ENCODE data around the gene NUP210L. TPM values are rescaled to one million over a fixed set of nuclear protein-coding genes. Genes with fewer than 3 reads are reported as not detected.
"Not testable (repeated sequence)": the region's sequence is repeated elsewhere in the genome, so short reads cannot be mapped to it uniquely, and the experiment has no call there.

The NUP210L gene
- total RNA-seq, 1 experiment from 2014 or later: not detected

DNA sequence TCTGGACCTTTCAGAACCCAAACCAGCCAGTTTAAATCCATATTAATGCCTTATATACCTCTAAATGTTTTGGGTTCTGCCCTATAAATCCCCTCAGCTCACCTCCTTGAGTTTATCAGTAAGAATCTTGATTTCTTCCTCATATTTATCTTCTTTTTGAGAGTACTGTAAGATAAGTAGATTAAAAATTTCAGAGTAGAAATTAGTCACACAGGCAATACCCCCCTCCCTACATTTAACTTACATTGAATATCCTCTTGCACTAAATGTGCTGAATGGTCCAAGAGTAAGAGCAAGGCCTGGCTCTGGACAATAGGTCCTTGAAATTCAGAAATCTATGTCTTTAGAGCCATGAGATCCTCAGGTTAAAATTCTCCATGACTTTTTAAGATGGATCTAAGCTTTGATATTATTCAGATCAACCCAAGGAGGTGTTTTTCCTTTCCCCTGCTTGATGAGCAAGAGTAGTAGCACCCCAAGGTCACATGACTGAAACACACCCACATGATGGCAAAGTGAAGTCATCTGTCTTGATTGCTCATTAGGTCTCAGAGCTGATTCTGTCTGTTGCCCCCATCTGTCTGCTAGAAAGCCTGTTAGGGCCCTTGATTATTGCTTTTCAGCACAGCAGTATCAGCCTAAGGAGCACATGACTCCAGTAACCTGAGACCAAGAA lies 15.8 kb upstream of the NUP210L start:
- no peak for DNase-seq (ENCODE audit: low read depth)

GRCh38 chr1:154167461-154167860 lies 12.6 kb upstream of the NUP210L start:
- DNase-seq (ENCODE audit: low read depth): no peak

DNA sequence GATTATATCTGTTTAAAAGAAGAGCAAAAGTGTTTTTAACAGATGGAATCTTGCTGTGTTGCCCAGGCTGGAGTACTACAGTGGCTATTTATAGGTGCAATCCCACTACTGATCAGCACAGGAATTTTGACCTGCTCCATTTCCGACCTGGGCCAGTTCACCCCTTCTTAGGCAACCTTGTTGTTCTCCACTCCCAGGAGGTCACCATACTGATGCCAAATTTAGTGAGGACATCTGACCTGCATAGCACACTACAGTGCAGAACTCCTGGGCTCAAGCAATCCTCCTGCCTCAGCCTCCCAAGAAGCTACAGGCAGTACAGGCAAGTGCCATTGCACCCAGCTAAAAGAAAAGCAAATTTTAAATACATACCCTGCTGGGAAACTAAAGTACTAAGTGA lies 11.3 kb upstream of the NUP210L start:
- no peak for DNase-seq (ENCODE audit: low read depth)

GRCh38 chr1:154159554-154159953 lies 4.7 kb upstream of the NUP210L start:
- DNase-seq (ENCODE audit: low read depth): no peak

DNA sequence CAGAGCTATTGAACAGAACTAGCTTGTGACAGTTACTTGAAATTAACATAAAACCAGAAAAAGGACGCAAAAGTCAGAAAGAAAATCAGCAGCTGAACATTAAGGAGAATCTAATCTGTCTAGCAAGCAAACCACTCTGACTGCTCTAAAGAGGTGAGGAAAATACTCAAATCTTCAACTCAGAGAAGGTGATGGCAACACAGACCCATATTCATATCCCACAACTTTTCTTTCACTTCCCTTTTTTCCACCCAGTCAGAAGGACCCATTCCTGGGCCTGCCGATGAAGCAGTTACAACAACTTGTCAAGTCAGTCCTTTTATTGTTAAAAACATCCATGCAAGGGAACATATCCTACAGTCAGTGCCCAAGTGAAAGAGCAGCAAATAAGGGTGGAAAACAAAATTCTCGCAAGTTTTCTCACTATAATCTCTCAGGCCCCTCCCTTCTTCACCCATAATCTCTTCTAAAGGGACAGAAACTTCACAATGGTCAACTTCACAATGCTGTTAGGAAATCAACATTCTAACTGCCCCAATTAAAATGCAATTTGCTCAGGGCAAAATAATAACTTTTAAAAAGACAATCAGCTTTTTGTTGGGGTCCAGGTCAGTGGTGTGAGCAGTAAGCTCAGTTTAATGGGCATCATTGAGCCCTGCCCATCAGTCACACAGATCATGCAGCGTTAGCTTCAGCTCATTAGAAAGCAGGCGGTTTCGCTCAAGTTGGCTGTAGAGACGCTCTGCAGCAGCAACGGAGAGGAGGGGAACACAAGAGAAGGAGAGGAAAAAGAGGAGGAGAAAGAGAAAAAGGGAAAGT lies 3.6 kb upstream of the NUP210L start:
- no peak for DNase-seq (ENCODE audit: low read depth)

DNA sequence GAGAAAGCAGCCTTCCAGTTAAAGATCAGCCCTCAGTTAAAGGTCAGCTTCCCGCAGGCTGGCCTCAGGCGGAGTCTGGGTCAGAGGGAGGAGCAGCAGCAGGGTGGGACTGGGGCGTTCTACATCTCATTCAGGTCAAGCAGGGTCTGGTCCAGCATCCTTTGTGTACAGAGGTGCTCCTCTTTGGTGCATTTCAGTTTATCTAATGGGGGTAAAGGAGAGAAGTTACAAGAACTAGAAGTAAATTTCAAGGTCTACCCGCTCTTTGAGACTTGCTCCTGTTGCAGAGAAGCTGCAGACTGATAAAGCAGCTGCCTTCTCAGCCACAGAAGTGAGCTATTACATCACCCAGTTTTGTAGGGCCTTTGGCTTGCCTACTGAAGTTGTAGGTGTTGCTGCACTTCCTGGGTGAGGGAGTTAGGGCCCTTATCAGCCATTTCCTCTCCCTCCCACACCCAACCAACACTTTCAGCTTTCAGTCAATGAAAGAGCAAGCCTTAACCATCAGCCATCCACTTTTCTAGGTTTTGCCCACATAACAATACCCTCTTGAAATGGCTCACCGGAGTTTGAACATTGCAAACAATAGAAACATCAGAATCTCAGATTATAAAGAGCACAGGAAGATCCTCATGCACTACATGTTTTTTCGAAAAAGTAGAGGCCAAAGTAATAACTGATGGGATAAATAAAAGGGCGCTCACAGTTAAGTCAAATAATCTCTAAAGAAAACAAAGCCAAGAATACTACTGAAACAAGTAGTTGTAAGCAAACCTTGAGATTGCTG lies 2.8 kb upstream of the NUP210L start:
- no peak for DNase-seq (ENCODE audit: low read depth)

DNA sequence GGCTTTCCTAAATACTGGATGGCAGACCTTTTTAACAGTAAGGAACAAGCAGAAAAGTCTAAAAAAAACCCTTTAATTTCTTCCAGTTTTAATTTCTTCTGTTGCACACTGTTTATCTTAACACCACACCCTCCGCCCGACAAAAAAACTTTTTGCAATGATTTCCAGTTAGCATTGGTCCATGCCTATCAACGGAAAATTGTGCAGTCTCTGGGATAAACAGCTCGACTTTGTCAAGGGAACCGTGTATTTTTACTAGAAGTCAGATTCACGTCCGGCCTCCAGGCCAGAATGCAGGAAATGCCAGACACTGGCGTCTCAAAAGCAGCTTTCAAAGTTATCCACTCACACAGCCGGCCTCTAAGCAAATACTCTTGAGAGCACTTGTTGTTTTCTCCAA lies 378 bp upstream of the NUP210L start:
- peak; percentile 6 for DNase-seq (ENCODE audit: low read depth)

GRCh38 chr1:154154053-154154452 lies 820 bp downstream of the NUP210L start:
- DNase-seq (ENCODE audit: low read depth): no peak

GRCh38 chr1:154151311-154151710 lies 3.6 kb downstream of the NUP210L start:
- DNase-seq (ENCODE audit: low read depth): no peak

DNA sequence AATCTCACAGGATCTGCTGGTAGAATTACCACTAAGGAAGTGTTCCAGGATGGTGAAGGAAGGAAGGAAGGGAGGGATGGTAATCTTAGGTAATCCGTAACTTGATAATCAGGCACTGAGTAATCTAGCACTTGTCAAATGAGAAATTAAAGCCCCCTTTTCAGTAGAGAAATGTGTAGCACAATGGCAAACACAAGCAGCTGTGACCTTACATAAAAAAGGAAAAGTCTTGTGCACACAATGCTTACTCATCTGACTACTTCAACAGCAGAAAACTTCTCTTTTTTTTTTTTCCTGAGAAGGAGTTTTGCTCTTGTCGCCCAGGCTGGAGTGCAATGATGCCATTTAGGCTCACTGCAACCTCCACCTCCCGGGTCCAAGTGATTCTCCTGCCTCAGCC lies 6.1 kb downstream of the NUP210L start:
- DNase-seq (ENCODE audit: low read depth): no peak

GRCh38 chr1:154147505-154147904 lies 7.4 kb downstream of the NUP210L start:
- not testable (repeated sequence) for DNase-seq (ENCODE audit: low read depth)

GRCh38 chr1:154145986-154146385 lies 8.9 kb downstream of the NUP210L start:
- DNase-seq (ENCODE audit: low read depth): no peak

DNA sequence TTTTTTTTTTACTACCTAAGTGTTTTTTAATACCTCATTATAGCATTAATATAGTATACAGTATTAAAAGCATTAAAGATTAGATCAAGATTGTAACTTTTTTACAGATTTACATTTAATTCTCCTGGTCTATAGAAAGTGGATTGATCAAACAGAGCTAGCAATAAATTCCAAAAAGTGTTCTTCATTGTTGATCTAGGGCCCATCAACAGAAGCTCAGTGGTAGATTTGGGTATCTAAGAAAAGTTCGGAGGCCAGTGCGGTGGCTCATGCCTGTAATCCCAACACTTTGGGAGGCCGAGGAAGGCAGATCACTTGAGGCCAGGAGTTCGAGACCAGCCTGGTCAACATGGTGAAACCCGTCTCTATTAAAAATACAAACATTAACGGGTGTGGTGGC lies 12.5 kb downstream of the NUP210L start:
- DNase-seq (ENCODE audit: low read depth): no peak

DNA sequence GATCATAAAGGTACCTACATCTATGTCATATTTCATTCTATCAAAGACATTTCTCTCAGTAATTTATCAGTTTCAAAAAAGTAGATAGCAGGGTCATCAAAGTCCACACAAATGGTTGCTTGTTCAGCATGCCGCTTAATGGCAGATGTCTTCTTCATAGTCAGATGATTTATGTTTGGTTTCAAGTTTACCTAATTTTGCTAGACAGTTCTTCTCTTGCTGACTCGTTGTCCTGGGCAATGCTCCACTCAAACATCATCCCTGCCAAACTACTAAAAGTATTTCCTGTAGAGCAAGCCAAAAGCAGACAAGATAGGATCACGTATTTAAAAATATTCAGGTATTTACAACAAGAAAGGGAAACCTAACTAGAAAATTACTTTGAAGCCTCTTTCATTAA lies 13.6 kb downstream of the NUP210L start:
- no peak for DNase-seq (ENCODE audit: low read depth)

- DNase-seq (ENCODE audit: low read depth): no peak
These were observed 17.0 kb downstream of the NUP210L start for GRCh38 chr1:154137888-154138287.

- DNase-seq (ENCODE audit: low read depth): no peak
These were observed 21.6 kb downstream of the NUP210L start for GRCh38 chr1:154133256-154133655.

DNA sequence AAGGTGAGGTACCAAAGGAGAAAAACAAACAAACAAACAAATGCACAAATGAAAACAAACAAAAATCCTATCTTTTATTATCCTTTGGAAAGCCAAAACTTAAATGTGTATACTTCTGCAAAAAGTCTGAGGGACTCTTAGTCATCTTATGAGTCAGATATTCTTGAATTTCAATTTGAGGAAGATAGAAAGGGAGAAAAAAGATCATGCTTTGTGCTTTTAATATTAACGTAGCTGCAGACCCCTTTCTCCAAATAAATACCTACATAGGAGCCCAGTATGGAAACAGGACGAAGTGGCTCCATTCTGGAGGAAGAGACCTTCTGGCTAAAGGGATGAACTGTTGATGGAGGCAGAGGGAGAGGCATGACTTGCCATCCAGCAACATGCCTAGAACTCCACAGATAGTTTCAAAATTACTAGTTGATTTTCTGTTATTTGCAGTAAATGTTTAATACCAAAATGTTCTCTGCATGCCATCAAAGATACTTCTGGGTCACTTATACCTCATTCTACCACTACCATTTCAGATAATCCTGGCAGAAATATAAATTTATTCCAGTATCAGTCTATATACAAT lies 25.4 kb downstream of the NUP210L start:
- DNase-seq (ENCODE audit: low read depth): no peak

- DNase-seq (ENCODE audit: low read depth): not testable (repeated sequence)
These were observed 31.7 kb downstream of the NUP210L start for GRCh38 chr1:154123205-154123604.

GRCh38 chr1:154117642-154118041 lies 37.2 kb downstream of the NUP210L start:
- no peak for DNase-seq (ENCODE audit: low read depth)

- DNase-seq (ENCODE audit: low read depth): no peak
These were observed 39.7 kb downstream of the NUP210L start for GRCh38 chr1:154115180-154115579.

DNA sequence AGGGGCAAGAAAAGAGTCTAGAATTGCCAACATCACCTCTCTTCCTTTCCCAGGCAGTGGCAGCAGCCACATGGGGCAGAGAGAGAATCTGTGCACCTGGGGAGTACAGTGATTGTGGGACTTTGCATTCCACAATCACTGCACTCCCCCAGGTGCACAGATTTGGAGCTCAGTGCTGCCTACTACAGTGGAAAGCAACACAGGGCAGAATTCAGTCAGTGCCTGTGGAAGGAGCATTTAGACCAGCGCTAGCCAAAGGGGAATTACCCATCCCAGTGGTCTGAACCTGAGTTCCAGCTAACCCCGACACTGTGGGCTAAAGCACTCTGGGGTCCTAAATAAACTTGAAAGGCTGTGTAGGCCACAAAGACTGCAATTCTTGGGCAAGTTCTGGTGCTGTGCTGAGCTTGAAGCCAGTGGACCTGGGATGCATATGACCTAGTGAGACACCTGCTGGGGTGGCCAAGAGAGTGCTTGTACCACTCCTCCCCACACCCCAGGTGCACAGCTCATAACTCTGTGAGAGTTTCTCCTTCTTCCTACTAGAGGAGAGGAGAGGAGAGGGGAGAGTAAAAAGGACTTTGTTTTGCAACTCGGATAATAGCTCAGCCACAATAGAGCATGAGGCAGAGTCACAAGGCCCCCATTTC lies 50.3 kb downstream of the NUP210L start:
- no peak for DNase-seq (ENCODE audit: low read depth)

- DNase-seq (ENCODE audit: low read depth): not testable (repeated sequence)
These were observed 54.7 kb downstream of the NUP210L start for GRCh38 chr1:154100141-154100540.
